OCI-LY7 (cell line): Measurements from ENCODE around the gene MLPH.

Experiments used
- CTCF ChIP-seq: fragments of 200-600 bp; sonication (generic); conservative IDR thresholded peaks from 2 replicates; pipeline ENCODE4 v1.5.1; 2014; ENCODE audit warnings: mild to moderate bottlenecking, antibody characterized with exemption, low read length, moderate library complexity, mixed read lengths
- EZH2phosphoT487 ChIP-seq: fragments of 200-600 bp; sonication (generic); IDR thresholded peaks from 2 replicates; pipeline ENCODE4 v1.6.1; 2018; ENCODE audit warnings: low read depth, borderline replicate concordance, mild to moderate bottlenecking, mixed run types, antibody characterized with exemption, low read length, moderate library complexity, mixed read lengths

GRCh38 chr2:237603049-237603717, 116.1 kb downstream of the MLPH start:
- TF ChIP-seq EZH2phosphoT487 (no peak), CTCF (no peak)
